HG02943 (cell line): ENCODE measurements around the gene SERHL2.
"Not testable (repeated sequence)": the region's sequence is repeated elsewhere in the genome, so short reads cannot be mapped to it uniquely, and the experiment has no call there.

Source experiments
- ATAC-seq: cut with Tn5 transposase; IDR thresholded peaks from one replicate; pipeline ENCODE4 v1.9.1; 2021; ENCODE audit warnings: mild to moderate bottlenecking, low read depth, moderate library complexity; ENCODE audit not compliant: unreplicated experiment

The SERHL2 gene

GRCh38 chr22:42553475-42554361 lies at the start of gene SERHL2:
TSS of gene SERHL2 (plus strand) at chr22:42553956. CDS start at chr22:42554021, 65 bp downstream.
- no peak for ATAC-seq

GRCh38 chr22:42508327-42508974 lies 45.3 kb upstream of the SERHL2 start:
- ATAC-seq: not testable (repeated sequence)

GRCh38 chr22:42508975-42509364 lies 44.8 kb upstream of the SERHL2 start:
- not testable (repeated sequence) for ATAC-seq

GRCh38 chr22:42509548-42509947 lies 44.2 kb upstream of the SERHL2 start:
- ATAC-seq: no peak

- no peak for ATAC-seq
Observed at GRCh38 chr22:42511401-42511891, 42.3 kb upstream of the SERHL2 start.

GRCh38 chr22:42512273-42512990 lies 41.3 kb upstream of the SERHL2 start:
- not testable (repeated sequence) for ATAC-seq

- ATAC-seq: not testable (repeated sequence)
Observed at GRCh38 chr22:42514331-42514730, 39.4 kb upstream of the SERHL2 start.

GRCh38 chr22:42515304-42515703 lies 38.5 kb upstream of the SERHL2 start:
- ATAC-seq: not testable (repeated sequence)

GRCh38 chr22:42515896-42516295 lies 37.9 kb upstream of the SERHL2 start:
- ATAC-seq: no peak

GRCh38 chr22:42517103-42517502 lies 36.7 kb upstream of the SERHL2 start:
- not testable (repeated sequence) for ATAC-seq

GRCh38 chr22:42518638-42519524 lies 34.9 kb upstream of the SERHL2 start:
- ATAC-seq: not testable (repeated sequence)

- peak; percentile 67 for ATAC-seq
Observed at GRCh38 chr22:42519525-42520401, 34.0 kb upstream of the SERHL2 start, which contains the start of gene RRP7A. TSS of gene RRP7A (minus strand) at chr22:42519796. CDS start at chr22:42519786, 10 bp downstream.

- ATAC-seq: no peak
Observed at GRCh38 chr22:42521228-42521546, 32.6 kb upstream of the SERHL2 start.

GRCh38 chr22:42522546-42522945 lies 31.2 kb upstream of the SERHL2 start:
- no peak for ATAC-seq

GRCh38 chr22:42528591-42529307 lies 25.0 kb upstream of the SERHL2 start:
- no peak for ATAC-seq

GRCh38 chr22:42529435-42529834 lies 24.3 kb upstream of the SERHL2 start:
- not testable (repeated sequence) for ATAC-seq

GRCh38 chr22:42531401-42532084 lies 22.2 kb upstream of the SERHL2 start:
- not testable (repeated sequence) for ATAC-seq

GRCh38 chr22:42533638-42533977 lies 20.1 kb upstream of the SERHL2 start:
- no peak for ATAC-seq
